HUES48 (cell line): ENCODE data around the gene CSAD.

Source experiments
- H3K27ac ChIP-seq: one replicate; pipeline ENCODE4 v1.7.0; 2013; ENCODE audit warnings: low read depth, low read length, inconsistent platforms
- H3K27me3 ChIP-seq: 2 replicates; pipeline ENCODE4 v1.6.1; 2013; ENCODE audit warnings: mild to moderate bottlenecking, low read length; ENCODE audit not compliant: control insufficient read depth, insufficient read depth
- H3K36me3 ChIP-seq: 2 replicates; pipeline ENCODE4 v1.6.1; 2013; ENCODE audit warnings: low read length; ENCODE audit not compliant: control insufficient read depth, insufficient read depth
- H3K4me1 ChIP-seq: 2 replicates; pipeline ENCODE4 v1.6.1; 2013; ENCODE audit warnings: mild to moderate bottlenecking, low read length; ENCODE audit not compliant: control insufficient read depth, insufficient read depth
- H3K4me3 ChIP-seq: 2 replicates; pipeline ENCODE4 v1.5.1; 2013; ENCODE audit warnings: mild to moderate bottlenecking, low read depth, low read length
- H3K9ac ChIP-seq: 2 replicates; pipeline ENCODE4 v1.6.1; 2013; ENCODE audit warnings: mild to moderate bottlenecking, low read depth, low read length, moderate library complexity
- H3K9me3 ChIP-seq: 2 replicates; pipeline ENCODE4 v1.6.1; 2013; ENCODE audit warnings: low read length; ENCODE audit not compliant: control insufficient read depth, insufficient read depth

Gene CSAD

DNA sequence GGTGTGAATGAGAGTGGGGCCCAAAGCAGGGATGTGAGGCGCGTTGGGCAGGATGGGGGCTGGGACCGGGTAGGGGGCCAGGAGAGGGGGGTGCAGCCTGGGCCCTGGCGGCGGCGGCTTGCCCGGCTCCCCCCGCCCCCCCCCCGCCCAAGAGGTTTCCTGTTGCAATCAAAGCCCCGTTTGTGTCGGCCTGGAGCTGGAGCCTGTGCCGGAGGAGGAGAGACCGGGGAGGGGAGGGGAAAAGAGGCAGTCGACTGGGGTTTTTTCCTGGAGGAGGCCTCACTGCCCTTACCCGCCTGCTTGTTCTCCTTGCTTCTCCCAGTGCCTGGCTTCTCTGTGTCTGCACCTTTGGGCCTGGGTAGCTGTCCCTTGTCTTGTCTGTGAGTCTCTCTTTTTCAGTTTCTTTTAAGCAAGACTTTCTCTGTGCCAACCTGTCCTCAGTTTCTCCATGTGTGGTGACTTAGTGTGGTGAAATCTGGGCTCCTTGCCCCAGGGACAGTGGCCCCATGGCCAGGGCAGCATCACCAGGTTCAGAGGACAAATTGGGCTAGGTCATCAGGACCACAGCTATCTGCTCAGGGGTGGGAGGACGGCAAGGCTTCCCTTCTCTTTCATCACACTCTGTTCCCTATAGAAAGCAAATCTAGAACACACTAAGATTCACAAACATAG lies 42.8 kb upstream of the CSAD start:
- Histone ChIP-seq H3K27me3 (peaks cover 10% of the 10 kb centered on the region), H3K27ac (peak overlapping the region; percentile 37), H3K4me1 (peaks cover 38% of the 10 kb centered on the region), H3K9ac (no peak overlapping the region), H3K9me3 (no peaks in the 10 kb centered on the region), H3K36me3 (peaks cover 5% of the 10 kb centered on the region; the same call in 1 of the 2 replicates), H3K4me3 (0 out of 2 replicates have a peak overlapping the region, but pooled peaks have one; percentile 3)

DNA sequence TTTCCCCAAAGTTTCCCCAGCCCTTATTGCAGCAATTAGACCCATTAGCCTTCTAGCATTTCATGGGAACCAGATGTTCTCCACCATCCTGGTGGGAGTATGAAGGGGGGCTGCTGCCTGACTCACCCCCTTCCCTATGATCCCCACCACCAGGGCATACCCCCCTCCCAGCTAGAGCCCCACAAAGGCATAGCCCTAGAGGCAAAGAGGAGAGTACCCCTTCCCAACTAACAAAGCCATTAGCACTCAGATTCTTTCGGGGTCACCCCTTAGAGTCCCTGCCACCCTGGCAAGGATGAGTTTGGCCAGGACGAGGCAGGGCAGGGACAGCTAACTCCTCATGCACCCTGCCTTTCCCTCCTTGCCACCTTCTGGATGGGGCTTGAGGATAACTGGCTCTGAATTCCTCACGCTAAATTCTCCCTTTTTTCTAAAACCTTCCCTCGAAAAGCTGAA lies 42.1 kb upstream of the CSAD start:
- Histone ChIP-seq H3K27me3 (peaks cover 10% of the 10 kb centered on the region), H3K4me1 (peaks cover 44% of the 10 kb centered on the region), H3K36me3 (peaks cover 5% of the 10 kb centered on the region; the same call in 1 of the 2 replicates), H3K9me3 (no peaks in the 10 kb centered on the region), H3K27ac (peak overlapping the region; percentile 18), H3K4me3 (no peak overlapping the region), H3K9ac (no peak overlapping the region)

GRCh38 chr12:53222170-53222721 lies 41.5 kb upstream of the CSAD start:
- no peak overlapping the region for H3K9ac ChIP-seq
- peaks cover 10% of the 10 kb centered on the region for H3K27me3 ChIP-seq
- H3K27ac ChIP-seq = peak overlapping the region; percentile 85
- H3K9me3 ChIP-seq = no peaks in the 10 kb centered on the region
- peak overlapping the region; percentile 89 for H3K4me3 ChIP-seq
- peaks cover 50% of the 10 kb centered on the region for H3K4me1 ChIP-seq
- H3K36me3 ChIP-seq = peaks cover 4% of the 10 kb centered on the region; the same call in 1 of the 2 replicates

GRCh38 chr12:53221203-53222080 lies 40.7 kb upstream of the CSAD start:
- H3K27ac ChIP-seq = peak overlapping the region; percentile 85
- peak overlapping the region; percentile 89 for H3K4me3 ChIP-seq
- no peaks in the 10 kb centered on the region for H3K36me3 ChIP-seq
- peaks cover 10% of the 10 kb centered on the region for H3K27me3 ChIP-seq
- peaks cover 57% of the 10 kb centered on the region for H3K4me1 ChIP-seq
- no peak overlapping the region; the same call in 1 of the 2 replicates for H3K9ac ChIP-seq
- no peaks in the 10 kb centered on the region for H3K9me3 ChIP-seq

DNA sequence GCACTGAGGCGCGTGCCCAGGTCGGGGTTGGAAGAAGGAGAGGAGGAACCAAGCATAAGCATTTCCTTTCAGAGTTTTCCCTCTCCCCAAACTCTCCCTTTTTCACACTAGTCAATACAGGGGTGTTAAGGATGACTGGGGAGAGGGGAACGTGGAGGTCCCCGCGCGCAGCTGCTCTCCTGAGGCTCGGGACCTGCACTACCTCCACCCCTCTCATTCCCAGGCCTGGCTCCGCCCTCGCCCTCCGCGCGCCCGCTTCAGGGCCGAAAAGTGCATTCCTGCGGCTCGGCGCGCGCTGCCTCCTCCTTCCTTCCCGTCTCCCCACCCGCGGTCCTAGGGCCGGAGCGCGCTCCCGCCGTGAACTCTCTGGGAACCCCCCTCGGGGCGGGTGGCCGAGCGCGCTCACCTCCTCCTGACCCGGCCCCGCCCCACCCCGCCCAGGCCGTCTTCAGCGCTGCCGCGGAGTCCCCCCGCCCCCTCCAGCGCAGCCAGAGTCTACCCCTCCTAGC lies 40.0 kb upstream of the CSAD start:
- H3K4me1 ChIP-seq = peaks cover 62% of the 10 kb centered on the region
- H3K4me3 ChIP-seq = peak overlapping the region; percentile 89
- H3K9ac ChIP-seq = no peak overlapping the region
- H3K36me3 ChIP-seq = no peaks in the 10 kb centered on the region
- peaks cover 10% of the 10 kb centered on the region for H3K27me3 ChIP-seq
- H3K9me3 ChIP-seq = no peaks in the 10 kb centered on the region
- peak overlapping the region; percentile 85 for H3K27ac ChIP-seq

DNA sequence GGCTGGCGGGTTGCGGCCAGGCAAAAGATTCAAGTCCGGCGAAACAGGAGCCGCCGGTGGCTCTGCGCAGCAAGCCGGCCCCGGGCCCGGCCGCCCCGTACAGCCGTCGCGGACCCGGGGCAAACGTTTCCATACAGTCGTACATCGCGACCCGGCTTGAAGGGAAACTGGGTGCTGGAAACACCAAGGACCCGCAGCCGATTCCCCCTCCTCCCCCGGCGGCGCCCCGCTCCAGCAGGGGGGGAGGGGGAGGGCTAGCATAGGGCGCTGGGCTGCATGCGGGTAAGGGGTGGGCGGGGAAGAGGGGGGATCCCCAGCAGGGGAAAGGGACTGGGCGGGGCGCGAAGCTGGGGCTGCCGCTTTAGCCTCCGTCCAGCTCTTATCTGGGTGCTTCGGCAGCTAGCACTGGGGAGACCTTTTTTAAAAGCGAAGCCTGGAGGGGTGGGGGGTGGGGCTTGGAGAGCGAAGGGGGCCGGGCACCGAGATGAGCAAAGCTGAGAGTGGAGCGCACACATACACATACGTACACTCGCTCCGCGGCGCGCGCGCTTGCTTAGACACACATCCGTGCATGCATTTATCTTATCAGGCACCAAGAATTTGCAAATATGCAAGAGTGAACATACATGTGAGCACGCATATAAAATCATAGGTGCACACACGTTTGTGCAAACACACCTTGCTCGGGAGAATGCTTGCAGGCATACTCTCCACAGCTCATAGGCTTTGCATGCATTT lies 39.4 kb upstream of the CSAD start:
- Histone ChIP-seq H3K27me3 (peaks cover 10% of the 10 kb centered on the region), H3K4me1 (peaks cover 62% of the 10 kb centered on the region), H3K36me3 (peaks cover 3% of the 10 kb centered on the region; the same call in 1 of the 2 replicates), H3K9ac (no peak overlapping the region), H3K27ac (peak overlapping the region; percentile 29), H3K4me3 (peak overlapping the region; percentile 89), H3K9me3 (no peaks in the 10 kb centered on the region)

DNA sequence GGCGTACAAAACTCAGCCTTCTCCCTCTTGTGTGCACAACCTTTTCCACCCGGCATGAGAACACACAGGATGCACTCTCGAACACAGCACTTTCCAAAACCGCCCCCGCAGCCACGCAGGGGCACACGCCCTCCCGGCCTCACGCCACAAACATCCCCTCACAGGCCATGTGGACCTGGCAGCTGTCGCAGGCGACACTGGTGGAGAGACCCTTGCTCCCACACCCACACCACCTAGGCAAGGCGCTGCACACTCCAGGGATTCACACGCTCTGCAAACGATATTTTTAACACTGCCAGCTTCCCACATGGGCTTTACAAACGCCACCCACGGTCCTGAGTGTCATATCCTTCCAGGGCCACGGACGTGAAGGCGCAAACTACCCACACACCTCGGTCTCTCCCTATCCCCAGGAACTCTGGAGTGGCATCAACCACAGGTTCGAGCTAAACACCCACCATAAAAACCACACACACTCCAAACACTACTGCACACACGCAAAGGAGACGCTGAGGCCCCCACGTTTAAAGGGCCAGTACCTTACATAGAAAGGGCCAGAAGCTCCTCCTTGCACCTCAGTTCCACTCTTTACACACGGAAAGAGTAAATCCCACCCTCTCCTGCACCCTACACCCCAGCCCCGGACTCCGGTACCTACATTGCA lies 38.7 kb upstream of the CSAD start:
- H3K9me3 ChIP-seq = no peaks in the 10 kb centered on the region
- H3K27me3 ChIP-seq = peaks cover 10% of the 10 kb centered on the region
- H3K4me1 ChIP-seq = peaks cover 61% of the 10 kb centered on the region
- H3K9ac ChIP-seq = no peak overlapping the region
- H3K4me3 ChIP-seq = peak overlapping the region; percentile 89
- peaks cover 9% of the 10 kb centered on the region for H3K36me3 ChIP-seq
- H3K27ac ChIP-seq = peak overlapping the region; percentile 29

GRCh38 chr12:53218551-53219291 lies 38.0 kb upstream of the CSAD start:
- peaks cover 10% of the 10 kb centered on the region for H3K27me3 ChIP-seq
- H3K9ac ChIP-seq = no peak overlapping the region
- H3K36me3 ChIP-seq = peaks cover 16% of the 10 kb centered on the region
- peaks cover 61% of the 10 kb centered on the region for H3K4me1 ChIP-seq
- H3K9me3 ChIP-seq = no peaks in the 10 kb centered on the region
- peak overlapping the region; percentile 89 for H3K4me3 ChIP-seq
- H3K27ac ChIP-seq = peak overlapping the region; percentile 97

DNA sequence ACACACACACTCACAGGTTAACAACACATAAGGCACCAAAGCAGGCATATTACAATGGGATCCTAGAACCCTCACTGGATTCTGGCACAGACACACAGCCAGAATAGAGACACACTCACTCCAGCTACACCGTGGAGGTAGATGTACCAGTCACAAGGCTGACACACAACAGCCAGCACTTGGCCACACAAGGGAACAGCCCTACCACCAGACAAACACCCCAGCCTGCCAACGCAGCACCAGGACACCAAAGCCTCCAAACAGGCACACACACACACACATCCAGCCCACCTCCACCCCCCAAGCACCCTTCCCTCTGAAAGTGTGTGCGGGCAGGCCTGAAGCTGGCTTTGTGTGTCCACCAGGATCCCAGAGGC lies 37.2 kb upstream of the CSAD start:
- Histone ChIP-seq H3K4me3 (peak overlapping the region; percentile 89), H3K36me3 (peaks cover 20% of the 10 kb centered on the region), H3K27ac (peak overlapping the region; percentile 97), H3K4me1 (peaks cover 56% of the 10 kb centered on the region), H3K9ac (no peak overlapping the region; the same call in 1 of the 2 replicates), H3K9me3 (no peaks in the 10 kb centered on the region), H3K27me3 (peaks cover 10% of the 10 kb centered on the region)
